IMR-90 (cell line): Measurements from ENCODE around the gene ZBP1. TPM values are rescaled to one million over a fixed set of nuclear protein-coding genes. Genes with fewer than 3 reads are reported as not detected.

Experiments
- ATAC-seq: fragments of 200-7000 bp; cut with Tn5 transposase; 2 replicates; pipeline ENCODE4 v1.9.1; 2020; ENCODE audit warnings: low read depth, mild to moderate bottlenecking, moderate library complexity
- BruUV-seq: library from RNA; stranded (reverse); fragments of 400-500 nt; replicated peaks from 2 replicates; lab custom pipeline; 2021; lab: Mats Ljungman, UMichigan
- CTCF ChIA-PET: fragments of 300-600 bp; formaldehyde crosslinking; extraction: SDS; loops from one replicate; lab custom pipeline; 2021; ENCODE audit warnings: antibody characterized with exemption; lab: Yijun Ruan, JAX
- POLR2A ChIA-PET: fragments of 300-600 bp; sonication (Branson Sonifier 250); formaldehyde crosslinking; loops from one replicate; lab custom pipeline; 2022; ENCODE audit warnings: antibody characterized with exemption; ENCODE audit not compliant: unreplicated experiment; lab: Charles Lee
- DNase-seq: peaks from one replicate; pipeline ENCODE4 v3.0.0; 2013
- H2AFZ ChIP-seq: replicated peaks from 2 replicates; pipeline ENCODE3; 2013; ENCODE audit warnings: low read length, mild to moderate bottlenecking; ENCODE audit not compliant: poor library complexity
- H2AK5ac ChIP-seq: 2 replicates; pipeline ENCODE4 v1.6.1; 2013; ENCODE audit warnings: low read depth, low read length, inconsistent platforms
- H2AK9ac ChIP-seq: replicated peaks from 2 replicates; pipeline ENCODE3; 2013; ENCODE audit warnings: mild to moderate bottlenecking, low read depth, low read length, moderate library complexity; ENCODE audit not compliant: poor library complexity
- H2BK120ac ChIP-seq: 2 replicates; pipeline ENCODE4 v1.6.1; 2013; ENCODE audit warnings: low read depth, low read length, inconsistent platforms
- H2BK15ac ChIP-seq: 3 replicates; pipeline ENCODE4 v1.6.1; 2013; ENCODE audit warnings: low read depth, low read length, inconsistent platforms
- H2BK20ac ChIP-seq: 2 replicates; pipeline ENCODE4 v1.6.1; 2013; ENCODE audit warnings: low read depth, mild to moderate bottlenecking, inconsistent platforms, low read length, moderate library complexity
- H2BK5ac ChIP-seq: 2 replicates; pipeline ENCODE4 v1.6.1; 2013; ENCODE audit warnings: mild to moderate bottlenecking, low read depth, low read length, inconsistent platforms; ENCODE audit not compliant: poor library complexity, severe bottlenecking
- H3K14ac ChIP-seq: replicated peaks from 2 replicates; pipeline ENCODE4 v1.6.1; 2013; ENCODE audit warnings: low read depth, low read length, inconsistent platforms
- H3K18ac ChIP-seq: 2 replicates; pipeline ENCODE4 v1.6.1; 2013; ENCODE audit warnings: low read depth, low read length, control low read depth
- H3K23ac ChIP-seq: 2 replicates; pipeline ENCODE4 v1.6.1; 2013; ENCODE audit warnings: low read depth, low read length, inconsistent platforms
- H3K27ac ChIP-seq: 2 replicates; pipeline ENCODE4 v1.5.1; 2013; ENCODE audit warnings: mild to moderate bottlenecking, control low read depth, low read length; ENCODE audit not compliant: insufficient read depth
- H3K27me3 ChIP-seq: 2 replicates; pipeline ENCODE4 v1.6.1; 2013; ENCODE audit warnings: low read length; ENCODE audit not compliant: control insufficient read depth, insufficient read depth
- H3K36me3 ChIP-seq: 2 replicates; pipeline ENCODE4 v1.6.1; 2013; ENCODE audit warnings: low read length, mixed read lengths; ENCODE audit not compliant: control insufficient read depth, insufficient read depth
- H3K4ac ChIP-seq: 2 replicates; pipeline ENCODE4 v1.6.1; 2013; ENCODE audit warnings: low read depth, low read length, inconsistent platforms
- H3K4me1 ChIP-seq: 2 replicates; pipeline ENCODE4 v1.6.1; 2013; ENCODE audit warnings: low read length, mixed read lengths; ENCODE audit not compliant: control insufficient read depth, insufficient read depth
- H3K4me2 ChIP-seq: 2 replicates; pipeline ENCODE4 v1.6.1; 2013; ENCODE audit warnings: low read depth, mild to moderate bottlenecking, control low read depth, low read length, moderate library complexity
- H3K4me3 ChIP-seq: 2 replicates; pipeline ENCODE4 v1.5.1; 2013; ENCODE audit warnings: low read depth, mild to moderate bottlenecking, control low read depth, low read length, moderate library complexity; ENCODE audit not compliant: insufficient read depth
- H3K56ac ChIP-seq: 2 replicates; pipeline ENCODE4 v1.6.1; 2013; ENCODE audit warnings: low read length, inconsistent platforms; ENCODE audit not compliant: insufficient read depth; ENCODE audit errors: extremely low read depth
- H3K79me1 ChIP-seq, 2 experiments: 2 replicates each; pipeline ENCODE4 v1.6.1; 2013; ENCODE audit warnings: low read length in 2 of 2, inconsistent platforms in 1 of 2, low read depth in 1 of 2
- H3K9ac ChIP-seq: 2 replicates; pipeline ENCODE4 v1.6.1; 2013; ENCODE audit warnings: low read depth, low read length, control low read depth
- H3K9me1 ChIP-seq: 2 replicates; pipeline ENCODE4 v1.6.1; 2013; ENCODE audit warnings: low read length, inconsistent platforms; ENCODE audit not compliant: insufficient read depth
- H3K9me3 ChIP-seq: 2 replicates; pipeline ENCODE4 v1.6.1; 2013; ENCODE audit warnings: low read length; ENCODE audit not compliant: control insufficient read depth, insufficient read depth
- H4K20me1 ChIP-seq: 2 replicates; pipeline ENCODE4 v1.6.1; 2013; ENCODE audit warnings: low read length, inconsistent platforms; ENCODE audit not compliant: insufficient read depth
- H4K5ac ChIP-seq: 2 replicates; pipeline ENCODE4 v1.6.1; 2013; ENCODE audit warnings: mild to moderate bottlenecking, low read depth, low read length, control low read depth
- H4K8ac ChIP-seq, 2 experiments: 2 replicates each; pipeline ENCODE4 v1.6.1; 2013; ENCODE audit warnings: low read depth in 2 of 2, low read length in 2 of 2, control low read depth in 1 of 2, inconsistent platforms in 1 of 2
- H4K91ac ChIP-seq: 2 replicates; pipeline ENCODE4 v1.6.1; 2013; ENCODE audit warnings: low read depth, low read length, inconsistent platforms; ENCODE audit not compliant: insufficient read depth
- CEBPB ChIP-seq: IDR thresholded peaks from 2 replicates; pipeline ENCODE4 v1.6.1; 2012; ENCODE audit warnings: low read depth, low read length, improper control_type of control experiment
- CHD1 ChIP-seq: IDR thresholded peaks from 2 replicates; pipeline ENCODE4 v1.6.1; 2012; ENCODE audit warnings: low read depth, low read length, improper control_type of control experiment
- CTCF ChIP-seq: conservative IDR thresholded peaks from 2 replicates; pipeline ENCODE4 v1.5.1; 2012; ENCODE audit warnings: mild to moderate bottlenecking, low read depth, low read length, improper control_type of control experiment
- FOS ChIP-seq: fragments of 150-350 bp; IDR thresholded peaks from 2 replicates; pipeline ENCODE4 v1.6.1; 2016; ENCODE audit warnings: low read depth, low read length
- MAFK ChIP-seq: IDR thresholded peaks from 2 replicates; pipeline ENCODE4 v1.6.1; 2012; ENCODE audit warnings: low read depth, low read length, improper control_type of control experiment
- MAZ ChIP-seq: IDR thresholded peaks from 2 replicates; pipeline ENCODE4 v1.6.1; 2012; ENCODE audit warnings: low read depth, mild to moderate bottlenecking, low read length, improper control_type of control experiment, moderate library complexity, borderline replicate concordance
- MXI1 ChIP-seq: IDR thresholded peaks from 2 replicates; pipeline ENCODE4 v1.6.1; 2012; ENCODE audit warnings: low read depth, mild to moderate bottlenecking, low read length, moderate library complexity, borderline replicate concordance
- NFE2L2 ChIP-seq: fragments of 150-350 bp; IDR thresholded peaks from 2 replicates; pipeline ENCODE4 v1.6.1; 2016; ENCODE audit warnings: low read depth, mild to moderate bottlenecking, low read length
- POLR2A ChIP-seq: IDR thresholded peaks from 2 replicates; pipeline ENCODE4 v1.6.1; 2012; ENCODE audit warnings: mild to moderate bottlenecking, low read depth, low read length
- RAD21 ChIP-seq: IDR thresholded peaks from 2 replicates; pipeline ENCODE4 v1.6.1; 2012; ENCODE audit warnings: low read length, improper control_type of control experiment
- RCOR1 ChIP-seq: IDR thresholded peaks from 2 replicates; pipeline ENCODE4 v1.6.1; 2012; ENCODE audit warnings: mild to moderate bottlenecking, low read length, improper control_type of control experiment; ENCODE audit not compliant: insufficient replicate concordance
- RFX5 ChIP-seq: IDR thresholded peaks from 2 replicates; pipeline ENCODE4 v1.8.0; 2012; ENCODE audit warnings: low read depth, mild to moderate bottlenecking, low read length, moderate library complexity
- SMC3 ChIP-seq: fragments of 150-350 bp; IDR thresholded peaks from 2 replicates; pipeline ENCODE4 v1.6.1; 2016; ENCODE audit warnings: low read depth, mild to moderate bottlenecking, antibody characterized with exemption, low read length, moderate library complexity
- WGBS, 2 experiments: methylation state at CpG; one replicate each; pipeline versions ENCODE4 v1.1.5 to v1.1.7; 2013; ENCODE audit warnings: missing lambda C conversion rate in 2 of 2; ENCODE audit not compliant: insufficient read length in 1 of 2; ENCODE audit errors: extremely low coverage in 2 of 2; 5-methylcytosine and 5-hydroxymethylcytosine counted together
- dilution Hi-C: fragments of 300-500 bp; cut with HindIII; formaldehyde crosslinking; loops from one replicate; pipeline ENCODE4 v1.14.3; 2018; ENCODE audit warnings: low sequenced_read_pairs; ENCODE audit not compliant: unreplicated experiment
- in situ Hi-C: fragments of 300-500 bp; cut with MboI; formaldehyde crosslinking; loops from 3 replicates; pipeline ENCODE4 v1.14.3; 2019; ENCODE audit warnings: low sequenced_read_pairs, inconsistent platforms, mixed read lengths
- intact Hi-C: fragments of 100-400 bp; cut with micrococcal nuclease; formaldehyde crosslinking; loops from 2 replicates; pipeline ENCODE4 v1.10.0; 2022
- polyA plus RNA-seq, 3 experiments: library from polyadenylated mRNA; depleted of rRNA; stranded (reverse); fragments of >200 nt; gene quantifications; 2 replicates each; pipeline ENCODE4 v1.2.3, GENCODE V29; 2012; ENCODE audit warnings: low replicate concordance in 1 of 3
- total RNA-seq: library from RNA; depleted of rRNA; stranded (reverse); fragments of >200 nt; gene quantifications from 2 replicates; pipeline ENCODE4 v1.2.3, GENCODE V29; 2012

Gene ZBP1
- total and polyA plus RNA-seq, 2 of the 4 experiments (the other 2 are of a cell fraction), result not detected

- in situ Hi-C loops, result loop anchor here (5.0 to 10.0 kb wide), 3 partner anchors 78 to 617 kb away; no protein-coding TSS in a partner anchor
- no peak overlapping the region for H2AK5ac ChIP-seq
- no peak overlapping the region for H2AK9ac ChIP-seq
- H3K27ac ChIP-seq, result no peak overlapping the region
- H3K14ac ChIP-seq, result no peak overlapping the region
- no peak overlapping the region for H3K9ac ChIP-seq
- no peak overlapping the region for H4K8ac ChIP-seq
- H3K36me3 ChIP-seq, result no peaks in the 10 kb centered on the region
- no peaks in the 10 kb centered on the region for H3K4me1 ChIP-seq
- no peak overlapping the region for H2AFZ ChIP-seq
- no peaks in the 10 kb centered on the region for H3K79me1 ChIP-seq
- no peak for DNase-seq
- ChIA-PET POLR2A (no interaction called here), CTCF (no interaction called here)
- no peak overlapping the region for H2BK120ac ChIP-seq
- no peak overlapping the region for H4K5ac ChIP-seq
- H4K91ac ChIP-seq, result no peak overlapping the region
- no peak overlapping the region for H3K4me3 ChIP-seq
- H2BK15ac ChIP-seq, result no peak overlapping the region
- dilution Hi-C loops, result no loop called here
- ATAC-seq, result no peak
- no peak overlapping the region for H3K18ac ChIP-seq
- intact Hi-C loops, result no loop called here
- 91% methylated on average over 6 of the region's 18 CpGs; no CpG with 5 or more reads in 1 of the 2 experiments for WGBS, 2 experiments
- H3K9me1 ChIP-seq, result no peaks in the 10 kb centered on the region
- no peaks in the 10 kb centered on the region for H4K20me1 ChIP-seq
- BruUV-seq, result no TSS peak
- H3K4ac ChIP-seq, result no peak overlapping the region
- no peak overlapping the region for H3K56ac ChIP-seq
- H2BK20ac ChIP-seq, result no peak overlapping the region
- peaks cover 2% of the 10 kb centered on the region; the same call in 1 of the 2 replicates for H3K9me3 ChIP-seq
- no peak overlapping the region for H3K4me2 ChIP-seq
- TF ChIP-seq CTCF (no peak), RFX5 (no peak), POLR2A (no peak), NFE2L2 (no peak), RAD21 (no peak), FOS (no peak), MXI1 (no peak), MAZ (no peak), CEBPB (no peak), RCOR1 (no peak), CHD1 (no peak), SMC3 (no peak), MAFK (no peak)
- no peak overlapping the region for H2BK5ac ChIP-seq
- peaks cover 6% of the 10 kb centered on the region; the same call in 1 of the 2 replicates for H3K27me3 ChIP-seq
- H3K23ac ChIP-seq, result no peak overlapping the region
These were observed 29.5 kb downstream of the ZBP1 start for GRCh38 chr20:57590485-57591288.
